Progenitor cell of endocrine pancreas (in vitro differentiated cells): Measurements from ENCODE around the gene BCKDHB. TPM values are rescaled to one million over a fixed set of nuclear protein-coding genes. Genes with fewer than 3 reads are reported as not detected.

Experiments
- DNase-seq: peaks from one replicate; pipeline ENCODE4 v3.0.0; 2021; ENCODE audit warnings: low spot score; ENCODE audit not compliant: unreplicated experiment
- H3K27ac Mint-ChIP-seq: 2 replicates; pipeline ENCODE4 v1.8.0; 2021; ENCODE audit warnings: mild to moderate bottlenecking, moderate library complexity, mixed read lengths
- H3K27me3 Mint-ChIP-seq: 2 replicates; pipeline ENCODE4 v1.8.0; 2021; ENCODE audit warnings: mixed read lengths
- H3K36me3 Mint-ChIP-seq: 2 replicates; pipeline ENCODE4 v1.8.0; 2022; ENCODE audit warnings: mixed read lengths; ENCODE audit not compliant: insufficient read depth
- H3K4me1 Mint-ChIP-seq: 2 replicates; pipeline ENCODE4 v1.8.0; 2021; ENCODE audit warnings: low read depth, mixed read lengths
- H3K4me3 Mint-ChIP-seq: 2 replicates; pipeline ENCODE4 v1.8.0; 2021; ENCODE audit warnings: low read depth, mild to moderate bottlenecking, moderate library complexity, mixed read lengths
- H3K9me3 Mint-ChIP-seq: 2 replicates; pipeline ENCODE4 v1.8.0; 2021; ENCODE audit warnings: low read depth, mixed read lengths
- total RNA-seq: library from RNA; stranded (reverse); gene quantifications from 2 replicates; pipeline ENCODE4 v1.2.1, GENCODE V29; 2021
- TF ChIP-seq, protein P1 (sequence below): fragments of 200-600 bp; sonication (generic); IDR thresholded peaks from one replicate; pipeline ENCODE4 v1.5.0; 2021; ENCODE audit warnings: antibody characterized with exemption, mild to moderate bottlenecking; ENCODE audit not compliant: unreplicated experiment

Gene BCKDHB
- total RNA-seq, 1 donor from 2014 or later: 30.7 TPM

DNA sequence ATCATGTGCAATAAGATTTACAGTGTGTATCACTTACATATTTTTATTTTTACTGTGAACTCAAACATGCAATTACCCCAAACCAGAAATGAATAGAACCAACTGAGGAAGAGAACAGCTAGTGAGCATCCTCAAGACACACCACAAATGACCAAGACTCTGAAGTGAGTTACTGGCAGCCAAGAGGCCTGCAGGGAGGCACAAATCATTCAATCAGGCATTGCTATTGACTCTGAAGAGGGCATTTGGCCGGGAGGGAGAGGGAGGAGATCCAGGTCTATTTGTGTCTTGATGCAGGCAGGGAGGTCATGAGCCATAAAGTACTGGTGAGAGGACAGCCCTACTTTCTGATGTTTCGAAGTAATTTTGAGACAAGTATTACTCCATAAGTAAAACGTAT, 257.7 kb downstream of the BCKDHB start:
- TF ChIP-seq, protein P1, sequence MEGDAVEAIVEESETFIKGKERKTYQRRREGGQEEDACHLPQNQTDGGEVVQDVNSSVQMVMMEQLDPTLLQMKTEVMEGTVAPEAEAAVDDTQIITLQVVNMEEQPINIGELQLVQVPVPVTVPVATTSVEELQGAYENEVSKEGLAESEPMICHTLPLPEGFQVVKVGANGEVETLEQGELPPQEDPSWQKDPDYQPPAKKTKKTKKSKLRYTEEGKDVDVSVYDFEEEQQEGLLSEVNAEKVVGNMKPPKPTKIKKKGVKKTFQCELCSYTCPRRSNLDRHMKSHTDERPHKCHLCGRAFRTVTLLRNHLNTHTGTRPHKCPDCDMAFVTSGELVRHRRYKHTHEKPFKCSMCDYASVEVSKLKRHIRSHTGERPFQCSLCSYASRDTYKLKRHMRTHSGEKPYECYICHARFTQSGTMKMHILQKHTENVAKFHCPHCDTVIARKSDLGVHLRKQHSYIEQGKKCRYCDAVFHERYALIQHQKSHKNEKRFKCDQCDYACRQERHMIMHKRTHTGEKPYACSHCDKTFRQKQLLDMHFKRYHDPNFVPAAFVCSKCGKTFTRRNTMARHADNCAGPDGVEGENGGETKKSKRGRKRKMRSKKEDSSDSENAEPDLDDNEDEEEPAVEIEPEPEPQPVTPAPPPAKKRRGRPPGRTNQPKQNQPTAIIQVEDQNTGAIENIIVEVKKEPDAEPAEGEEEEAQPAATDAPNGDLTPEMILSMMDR: no peak
- Mint-ChIP-seq H3K4me1 (peaks cover 7% of the 10 kb centered on the region), H3K9me3 (peaks cover 20% of the 10 kb centered on the region), H3K27ac (no peak overlapping the region), H3K36me3 (peaks cover 15% of the 10 kb centered on the region), H3K4me3 (no peak overlapping the region), H3K27me3 (no peaks in the 10 kb centered on the region)
- DNase-seq: no peak

DNA sequence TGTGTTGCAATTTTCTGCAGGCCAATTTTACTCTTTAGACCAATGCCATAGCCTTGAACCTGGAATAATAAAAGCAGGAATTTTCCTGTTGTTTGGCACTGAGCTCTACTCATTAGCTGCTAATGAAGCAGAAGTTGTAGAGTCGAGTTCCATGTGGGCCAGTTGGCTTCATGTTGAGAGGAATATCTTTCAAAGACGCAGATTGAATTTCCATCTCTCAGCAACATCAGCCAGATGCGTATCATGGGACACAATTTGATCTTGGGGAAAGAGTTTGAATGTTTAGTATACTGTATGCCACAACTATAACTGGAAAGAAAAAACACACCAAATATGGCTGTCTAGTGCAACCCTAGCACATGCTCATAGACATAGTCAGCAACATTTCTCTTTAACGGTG, 259.6 kb downstream of the BCKDHB start:
- peaks cover 5% of the 10 kb centered on the region for H3K4me1 Mint-ChIP-seq
- TF ChIP-seq, protein P1: no peak
- no peak overlapping the region for H3K27ac Mint-ChIP-seq
- no peak for DNase-seq
- H3K4me3 Mint-ChIP-seq: no peak overlapping the region
- H3K9me3 Mint-ChIP-seq: peaks cover 27% of the 10 kb centered on the region
- peaks cover 9% of the 10 kb centered on the region for H3K36me3 Mint-ChIP-seq
- H3K27me3 Mint-ChIP-seq: no peaks in the 10 kb centered on the region

DNA sequence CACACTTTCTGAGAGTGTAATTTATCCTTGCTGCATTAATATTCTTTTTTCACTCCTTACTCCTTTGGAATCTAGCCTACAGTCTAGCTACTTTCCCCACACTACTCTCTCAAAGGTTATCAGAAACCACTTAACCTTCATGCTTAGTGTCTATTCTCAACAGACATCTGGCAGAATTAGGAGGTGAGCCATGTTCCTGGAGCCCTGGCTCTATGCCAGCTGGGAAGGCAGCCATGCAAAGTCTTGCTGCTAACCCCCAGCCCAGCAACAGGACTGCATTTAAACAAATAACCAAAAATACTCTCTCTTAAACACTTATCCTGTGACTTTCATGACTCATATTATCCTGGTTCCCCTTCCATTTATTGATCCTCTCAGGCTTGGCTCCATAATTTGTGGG, 260.2 kb downstream of the BCKDHB start:
- Mint-ChIP-seq H3K27me3 (no peaks in the 10 kb centered on the region), H3K9me3 (peaks cover 31% of the 10 kb centered on the region), H3K27ac (no peak overlapping the region), H3K36me3 (peaks cover 11% of the 10 kb centered on the region), H3K4me1 (peaks cover 5% of the 10 kb centered on the region), H3K4me3 (no peak overlapping the region)
- no peak for DNase-seq
- TF ChIP-seq, protein P1: no peak

GRCh38 chr6:80376411-80376810, 269.9 kb downstream of the BCKDHB start:
- no peak overlapping the region for H3K27ac Mint-ChIP-seq
- H3K36me3 Mint-ChIP-seq: peaks cover under 1% of the 10 kb centered on the region
- no peaks in the 10 kb centered on the region for H3K27me3 Mint-ChIP-seq
- peaks cover 17% of the 10 kb centered on the region for H3K9me3 Mint-ChIP-seq
- TF ChIP-seq, protein P1: no peak
- DNase-seq: no peak
- no peak overlapping the region for H3K4me3 Mint-ChIP-seq
- H3K4me1 Mint-ChIP-seq: no peaks in the 10 kb centered on the region

GRCh38 chr6:80380566-80380965, 274.1 kb downstream of the BCKDHB start:
- TF ChIP-seq, protein P1: no peak
- Mint-ChIP-seq H3K36me3 (peaks cover 3% of the 10 kb centered on the region), H3K27ac (no peak overlapping the region), H3K4me1 (no peaks in the 10 kb centered on the region), H3K4me3 (no peak overlapping the region), H3K27me3 (no peaks in the 10 kb centered on the region), H3K9me3 (peaks cover 2% of the 10 kb centered on the region)
- no peak for DNase-seq
